SK-N-SH treated with all-trans-retinoic acid at 6 μM for 48 hours (cell line): ENCODE measurements around the gene ACTN1.

ENCODE experiments used
- ATAC-seq: fragments of 200-7000 bp; cut with Tn5 transposase; 3 replicates; pipeline ENCODE4 v1.9.1; 2020; ENCODE audit warnings: mild to moderate bottlenecking, moderate library complexity
- ARNTL ChIP-seq: fragments of 450-650 bp; formaldehyde crosslinking; IDR thresholded peaks from 2 replicates; pipeline ENCODE4 v1.5.0; 2020; ENCODE audit warnings: low read depth, mild to moderate bottlenecking, moderate library complexity, borderline replicate concordance
- BACH2 ChIP-seq: fragments of 250-450 bp; sonication (Bioruptor Pico); IDR thresholded peaks from 2 replicates; pipeline ENCODE4 v1.9.0; 2021; ENCODE audit warnings: mild to moderate bottlenecking, borderline replicate concordance
- CREB5 ChIP-seq: fragments of 250-450 bp; sonication (Bioruptor Pico); IDR thresholded peaks from 2 replicates; pipeline ENCODE4 v1.5.1; 2020; ENCODE audit warnings: low read depth, mild to moderate bottlenecking, moderate library complexity
- CSDC2 ChIP-seq: fragments of 250-450 bp; sonication (Bioruptor Pico); IDR thresholded peaks from 2 replicates; pipeline ENCODE4 v1.5.0; 2020; ENCODE audit warnings: mild to moderate bottlenecking, moderate library complexity
- CSRNP3 ChIP-seq: fragments of 250-450 bp; sonication (Bioruptor Pico); IDR thresholded peaks from 2 replicates; pipeline ENCODE4 v1.5.1; 2021; ENCODE audit warnings: mild to moderate bottlenecking, moderate library complexity
- ESRRG ChIP-seq: fragments of 250-450 bp; sonication (Bioruptor Pico); IDR thresholded peaks from 2 replicates; pipeline ENCODE4 v1.6.1; 2021; ENCODE audit warnings: mild to moderate bottlenecking
- GLIS3 ChIP-seq: fragments of 250-450 bp; sonication (Bioruptor Pico); IDR thresholded peaks from 2 replicates; pipeline ENCODE4 v1.5.0; 2020; ENCODE audit warnings: mild to moderate bottlenecking, moderate library complexity
- PATZ1 ChIP-seq: fragments of 250-450 bp; sonication (Bioruptor Pico); IDR thresholded peaks from 2 replicates; pipeline ENCODE4 v1.8.0; 2020; ENCODE audit warnings: mild to moderate bottlenecking, moderate library complexity, borderline replicate concordance
- PPARA ChIP-seq: fragments of 250-450 bp; sonication (Bioruptor Pico); IDR thresholded peaks from 2 replicates; pipeline ENCODE4 v1.5.0; 2020; ENCODE audit warnings: mild to moderate bottlenecking, borderline replicate concordance
- RARB ChIP-seq: fragments of 250-450 bp; sonication (Bioruptor Pico); IDR thresholded peaks from 2 replicates; pipeline ENCODE4 v1.8.0; 2021; ENCODE audit warnings: mild to moderate bottlenecking, moderate library complexity
- SNAI2 ChIP-seq: fragments of 250-450 bp; sonication (Bioruptor Pico); IDR thresholded peaks from 2 replicates; pipeline ENCODE4 v1.5.0; 2020; ENCODE audit warnings: mild to moderate bottlenecking, moderate library complexity
- TCF4 ChIP-seq: fragments of 250-450 bp; sonication (Bioruptor Pico); IDR thresholded peaks from 2 replicates; pipeline ENCODE4 v1.8.0; 2021; ENCODE audit warnings: mild to moderate bottlenecking, moderate library complexity, borderline replicate concordance
- TOX ChIP-seq: fragments of 250-450 bp; sonication (Bioruptor Pico); IDR thresholded peaks from 2 replicates; pipeline ENCODE4 v1.8.0; 2021; ENCODE audit warnings: mild to moderate bottlenecking, moderate library complexity, borderline replicate concordance
- TSHZ2 ChIP-seq: fragments of 250-450 bp; sonication (Bioruptor Pico); IDR thresholded peaks from 2 replicates; pipeline ENCODE4 v1.5.0; 2020; ENCODE audit warnings: mild to moderate bottlenecking, moderate library complexity
- ZC3H10 ChIP-seq: fragments of 250-450 bp; sonication (Bioruptor Pico); IDR thresholded peaks from 2 replicates; pipeline ENCODE4 v1.5.1; 2021; ENCODE audit warnings: mild to moderate bottlenecking, moderate library complexity
- ZFP3 ChIP-seq: fragments of 250-450 bp; sonication (Bioruptor Pico); IDR thresholded peaks from 2 replicates; pipeline ENCODE4 v1.5.0; 2020; ENCODE audit warnings: mild to moderate bottlenecking, moderate library complexity
- ZNF565 ChIP-seq: fragments of 450-650 bp; formaldehyde crosslinking; conservative IDR thresholded peaks from 2 replicates; pipeline ENCODE4 v1.5.0; 2020; ENCODE audit warnings: low read depth, mild to moderate bottlenecking, moderate library complexity
- ZNF70 ChIP-seq: fragments of 450-650 bp; formaldehyde crosslinking; IDR thresholded peaks from 2 replicates; pipeline ENCODE4 v1.5.0; 2020; ENCODE audit warnings: mild to moderate bottlenecking, moderate library complexity
- ZNF8 ChIP-seq: fragments of 450-650 bp; formaldehyde crosslinking; IDR thresholded peaks from 2 replicates; pipeline ENCODE4 v1.5.0; 2020; ENCODE audit warnings: mild to moderate bottlenecking, moderate library complexity

ACTN1 gene

GRCh38 chr14:68928770-68929550, 50.1 kb downstream of the ACTN1 start (continued):
- no peak for TF ChIP-seq TSHZ2

- TF ChIP-seq PATZ1 (CRISPR knock-in tag) (no peak), ZC3H10 (CRISPR knock-in tag) (no peak), BACH2 (CRISPR knock-in tag) (no peak), SNAI2 (CRISPR knock-in tag) (no peak), ZNF565 (CRISPR knock-in tag) (no peak), ZNF70 (no peak), ZNF8 (CRISPR knock-in tag) (no peak), ZFP3 (CRISPR knock-in tag) (no peak), ESRRG (CRISPR knock-in tag) (no peak), PPARA (no peak), TCF4 (CRISPR knock-in tag) (no peak), CREB5 (CRISPR knock-in tag) (no peak), TSHZ2 (no peak), CSDC2 (CRISPR knock-in tag) (no peak)
- no peak for ATAC-seq
Measured at GRCh38 chr14:68927956-68928675, 51.0 kb downstream of the ACTN1 start.

GRCh38 chr14:68927089-68927488, 52.0 kb downstream of the ACTN1 start:
- ATAC-seq, result no peak
- TF ChIP-seq TCF4 (CRISPR knock-in tag) (no peak), ZFP3 (CRISPR knock-in tag) (no peak), ARNTL (CRISPR knock-in tag) (no peak), TOX (CRISPR knock-in tag) (no peak)

- TF ChIP-seq CSRNP3 (CRISPR knock-in tag) (no peak), TOX (CRISPR knock-in tag) (no peak), TCF4 (CRISPR knock-in tag) (no peak), GLIS3 (no peak), RARB (CRISPR knock-in tag) (no peak), ESRRG (CRISPR knock-in tag) (no peak), ZFP3 (CRISPR knock-in tag) (no peak), SNAI2 (CRISPR knock-in tag) (no peak)
- no peak for ATAC-seq
Measured at GRCh38 chr14:68926236-68926635, 52.9 kb downstream of the ACTN1 start.
